Heart left ventricle (tissue), 16 donors: ENCODE data around the gene TXN2. TPM values are rescaled to one million over a fixed set of nuclear protein-coding genes. Genes with fewer than 3 reads are reported as not detected.

ENCODE experiments used
- ATAC-seq, 4 donors: fragments of 200-7000 bp; cut with Tn5 transposase; one replicate each; pipeline ENCODE4 v1.9.1; 2020 to 2022; ENCODE audit warnings: moderate library complexity in 4 of 4, mild to moderate bottlenecking in 3 of 4, moderate number of reproducible peaks in 1 of 4
- DNase-seq, 5 donors: peaks; one replicate each; pipeline ENCODE4 v3.0.0-alpha.2; 2020
- H3K27ac ChIP-seq, 12 donors: fragments of 200-600 bp; sonication (generic) in 4 of 12; one replicate each; pipeline versions ENCODE4 v1.5.0 to v1.8.0; 2016 to 2022; ENCODE audit warnings: mild to moderate bottlenecking in 2 of 12
- H3K27me3 ChIP-seq, 9 donors: fragments of 200-600 bp; sonication (generic) in 2 of 9; one replicate each; pipeline versions ENCODE4 v1.5.1 to v1.8.0; 2016 to 2022; ENCODE audit warnings: mild to moderate bottlenecking in 3 of 9
- H3K36me3 ChIP-seq, 9 donors: fragments of 200-600 bp; sonication (generic) in 2 of 9; one replicate each; pipeline versions ENCODE4 v1.5.0 to v1.8.0; 2018 to 2022; ENCODE audit warnings: mild to moderate bottlenecking in 2 of 9
- H3K4me1 ChIP-seq, 12 donors: fragments of 200-600 bp; sonication (generic) in 4 of 12; one replicate each; pipeline versions ENCODE4 v1.5.0 to v1.8.0; 2016 to 2022; ENCODE audit warnings: mild to moderate bottlenecking in 3 of 12
- H3K4me3 ChIP-seq, 12 donors: fragments of 200-600 bp; sonication (generic) in 4 of 12; one replicate each; pipeline versions ENCODE4 v1.5.0 to v1.8.0; 2017 to 2022; ENCODE audit warnings: mild to moderate bottlenecking in 9 of 12, moderate library complexity in 4 of 12
- H3K9me3 ChIP-seq, 12 donors: fragments of 200-600 bp; sonication (generic) in 4 of 12; one replicate each; pipeline versions ENCODE4 v1.5.0 to v1.8.0; 2016 to 2022; ENCODE audit warnings: mild to moderate bottlenecking in 1 of 12
- CTCF ChIP-seq, 12 donors: fragments of 200-600 bp; sonication (generic) in 4 of 12; IDR thresholded peaks; one replicate each; pipeline versions ENCODE4 v1.5.0 to v1.8.0; 2018 to 2022; ENCODE audit warnings: antibody characterized with exemption in 12 of 12, mild to moderate bottlenecking in 5 of 12
- POLR2A ChIP-seq, 2 donors: fragments of 450-650 bp; IDR thresholded peaks; one replicate each; pipeline ENCODE4 v1.6.1; 2017; ENCODE audit warnings: antibody characterized with exemption in 2 of 2, mild to moderate bottlenecking in 2 of 2, moderate library complexity in 2 of 2
- WGBS, 4 donors: extraction: QIAGEN DNeasy Blood & Tissue Kit in 2 of 4; methylation state at CpG; one replicate each; pipeline versions ENCODE4 v1.1.5 to v1.1.7; 2013 to 2018; 5-methylcytosine and 5-hydroxymethylcytosine counted together
- intact Hi-C, 10 donors: fragments of 100-400 bp; cut with DNase I; formaldehyde crosslinking; loops; one replicate each; pipeline versions ENCODE4 v1.11.1 to v1.14.2; 2022
- polyA plus RNA-seq, 2 donors: library from polyadenylated mRNA; stranded (reverse); fragments of 200-250 nt; gene quantifications; one replicate each; pipeline ENCODE4 v1.2.3, GENCODE V29; 2013
- total RNA-seq, 9 donors: library from RNA; depleted of rRNA in 2 of 9; stranded (reverse); fragments of >200 nt in 2 of 9; fragmentation: NEBNext Ultra II Directional in 3 of 9; extraction: Animal tissue kit (Norgen Biotek cat#: 25700) in 3 of 9; gene quantifications; one replicate each; pipeline versions ENCODE4 v1.1.0 to v1.2.4, GENCODE V29; 2016 to 2023
- donor health status: ischemic (EF 13 %, LVEDD 7.1; RV severe dilation, severe dysfunction).
- donor health status: healthy with polysubstance abuse.
- donor health status: DM: no; HTN: yes; CAD: no.
- donor health status: DM: no; HTN: no; CAD: no.
- donor health status: ischemic (EF 25% LVEDD 6.9; RV normal size, moderate dysfunction).
- donor health status: ischemic (EF 25% LVEDD 5.7; RV mildly dilated, moderate dysfunction).
- donor health status: healthy.
- donor health status: DM: yes; HTN: yes; CAD: no.
- donor health status: ischemic (EF 35%, LVEDD 5.7; RV mildly dilated, moderate dysfunction).
- donor health status: nonischemic (EF 11% LVEDD 7.7; RV severe dilation, severe dysfunction).
- donor health status: DM: yes; HTN: yes; CAD: no.
- donor health status: PGD.
- donor health status: ischemic (EF 29% LVEDD 5.4; RV normal size, mild dysfunction).
- donor health status: nonischemic (EF 23%, LVEDD 6.1; RV moderate dilation, normal function).

The TXN2 gene
- total and polyA plus RNA-seq, 11 donors: 87.9 to 160 (median 113) TPM

GRCh38 chr22:36461665-36462649, 19.5 kb downstream of the TXN2 start:
- H3K9me3 ChIP-seq: no peaks in the 10 kb centered on the region
- DNase-seq (peak; percentile 61 to 75 (median 66)), ATAC-seq (peak; percentile 4 to 33 (median 24))
- H3K27ac ChIP-seq: peak overlapping the region; percentile 73 to 98 (median 94)
- H3K4me3 ChIP-seq: no peak overlapping the region
- TF ChIP-seq POLR2A (IDR thresholded peaks at IDR 0.05): no peak
- no peak for TF ChIP-seq CTCF (IDR thresholded peaks at IDR 0.05)
- peaks cover 0 to 7% (median 0%) of the 10 kb centered on the region in 9 donors for H3K36me3 ChIP-seq
- H3K4me1 ChIP-seq: peaks cover 12 to 78% (median 69%) of the 10 kb centered on the region in 12 donors
- no peaks in the 10 kb centered on the region for H3K27me3 ChIP-seq
- intact Hi-C loops: loop anchor here in 3 of 10 donors (2.0 to 10.0 kb wide), 3 partner anchors 75 to 133 kb away; partner anchors contain the start of gene MYH9 (in 2 of the 3)
- 52 to 56% (median 56%) methylated on average over 16 of the region's 16 CpGs for WGBS, 4 donors

GRCh38 chr22:36460202-36460601, 21.2 kb downstream of the TXN2 start:
- TF ChIP-seq POLR2A (IDR thresholded peaks at IDR 0.05) (no peak), CTCF (IDR thresholded peaks at IDR 0.05) (no peak)
- intact Hi-C loops: loop anchor here in 2 of 10 donors (5.0 to 10.0 kb wide), 2 partner anchors 73 to 75 kb away; partner anchors contain the start of gene MYH9 (in 2 of the 2)

GRCh38 chr22:36457688-36458450, 23.6 kb downstream of the TXN2 start:
- Histone ChIP-seq H3K36me3 (no peaks in the 10 kb centered on the region), H3K27me3 (no peaks in the 10 kb centered on the region), H3K9me3 (no peaks in the 10 kb centered on the region), H3K4me3 (no peak overlapping the region), H3K27ac (peak overlapping the region; percentile 71 to 99 (median 88)), H3K4me1 (peaks cover 13 to 66% (median 52%) of the 10 kb centered on the region in 12 donors)
- WGBS, 4 donors: 34 to 58% (median 44%) methylated on average over 4 to 14 of the region's 14 CpGs
- TF ChIP-seq POLR2A (IDR thresholded peaks at IDR 0.05): no peak
- TF ChIP-seq CTCF (IDR thresholded peaks at IDR 0.05): no peak
- intact Hi-C loops: loop anchor here in 2 of 10 donors (5.0 to 10.0 kb wide), 2 partner anchors 73 to 131 kb away; partner anchors contain the start of gene MYH9 (in 1 of the 2)
- DNase-seq (peak; percentile 82 to 86 (median 85)), ATAC-seq (peak; percentile 5 to 66 (median 32))

More at GRCh38 chr22:36460202-36460601, 21.2 kb downstream of the TXN2 start:
- no peak for DNase-seq
- Histone ChIP-seq H3K4me3 (no peak overlapping the region), H3K9me3 (no peaks in the 10 kb centered on the region), H3K27ac (peak overlapping the region in 2 of 12 donors; percentile 96 to 97), H3K36me3 (no peaks in the 10 kb centered on the region), H3K27me3 (no peaks in the 10 kb centered on the region), H3K4me1 (peaks cover 20 to 68% (median 58%) of the 10 kb centered on the region in 12 donors)
- WGBS, 4 donors: 85 to 99% (median 97%) methylated on average over 8 of the region's 8 CpGs
- no peak for ATAC-seq
